Mesothelial cell of epicardium (in vitro differentiated cells): Measurements from ENCODE around the gene GRIA1. TPM values are rescaled to one million over a fixed set of nuclear protein-coding genes. Genes with fewer than 3 reads are reported as not detected.

Experiments
- DNase-seq, 2 experiments: peaks; one replicate each; pipeline ENCODE4 v3.0.0; 2021; ENCODE audit warnings: low spot score in 2 of 2; ENCODE audit not compliant: unreplicated experiment in 2 of 2
- H3K27ac Mint-ChIP-seq: 2 replicates; pipeline ENCODE4 v1.8.0; 2021; ENCODE audit warnings: mixed read lengths
- H3K27me3 Mint-ChIP-seq: 2 replicates; pipeline ENCODE4 v1.8.0; 2021; ENCODE audit warnings: low read depth, mixed read lengths
- H3K36me3 Mint-ChIP-seq: 2 replicates; pipeline ENCODE4 v1.8.0; 2021; ENCODE audit warnings: mixed read lengths
- H3K4me1 Mint-ChIP-seq: 2 replicates; pipeline ENCODE4 v1.8.0; 2021; ENCODE audit warnings: mixed read lengths
- H3K4me3 Mint-ChIP-seq: 2 replicates; pipeline ENCODE4 v1.8.0; 2021; ENCODE audit warnings: mild to moderate bottlenecking, moderate library complexity, mixed read lengths
- H3K9me3 Mint-ChIP-seq: 2 replicates; pipeline ENCODE4 v1.8.0; 2021; ENCODE audit warnings: mixed read lengths
- total RNA-seq: library from RNA; stranded (reverse); gene quantifications from 3 replicates; pipeline ENCODE4 v1.2.1, GENCODE V29; 2021
- TF ChIP-seq, protein P1 (sequence below): fragments of 200-600 bp; sonication (generic); IDR thresholded peaks from one replicate; pipeline ENCODE4 v1.5.0; 2021; ENCODE audit warnings: antibody characterized with exemption; ENCODE audit not compliant: unreplicated experiment

The GRIA1 gene
- total RNA-seq, 1 donor from 2014 or later: 1.3 TPM

DNA sequence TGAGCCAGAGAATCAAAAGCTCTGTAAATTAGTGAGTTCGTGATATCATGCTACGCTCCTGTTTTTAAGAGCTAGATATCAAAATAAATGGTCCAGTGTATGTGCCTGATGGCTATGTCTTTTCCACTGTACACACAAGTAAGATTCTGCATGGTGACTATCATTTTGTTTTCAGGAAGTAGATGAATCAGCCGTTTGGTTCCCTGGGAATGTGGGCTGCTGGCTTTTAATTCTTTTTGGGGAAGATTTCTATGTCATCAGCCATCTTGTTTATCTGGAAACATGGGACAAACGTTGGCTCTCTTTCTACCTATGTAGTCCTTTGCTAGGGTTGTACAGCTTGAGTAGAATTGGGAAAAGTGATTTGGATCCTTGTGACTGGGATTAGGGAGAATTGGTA, 126.7 kb downstream of the GRIA1 start:
- TF ChIP-seq, protein P1, sequence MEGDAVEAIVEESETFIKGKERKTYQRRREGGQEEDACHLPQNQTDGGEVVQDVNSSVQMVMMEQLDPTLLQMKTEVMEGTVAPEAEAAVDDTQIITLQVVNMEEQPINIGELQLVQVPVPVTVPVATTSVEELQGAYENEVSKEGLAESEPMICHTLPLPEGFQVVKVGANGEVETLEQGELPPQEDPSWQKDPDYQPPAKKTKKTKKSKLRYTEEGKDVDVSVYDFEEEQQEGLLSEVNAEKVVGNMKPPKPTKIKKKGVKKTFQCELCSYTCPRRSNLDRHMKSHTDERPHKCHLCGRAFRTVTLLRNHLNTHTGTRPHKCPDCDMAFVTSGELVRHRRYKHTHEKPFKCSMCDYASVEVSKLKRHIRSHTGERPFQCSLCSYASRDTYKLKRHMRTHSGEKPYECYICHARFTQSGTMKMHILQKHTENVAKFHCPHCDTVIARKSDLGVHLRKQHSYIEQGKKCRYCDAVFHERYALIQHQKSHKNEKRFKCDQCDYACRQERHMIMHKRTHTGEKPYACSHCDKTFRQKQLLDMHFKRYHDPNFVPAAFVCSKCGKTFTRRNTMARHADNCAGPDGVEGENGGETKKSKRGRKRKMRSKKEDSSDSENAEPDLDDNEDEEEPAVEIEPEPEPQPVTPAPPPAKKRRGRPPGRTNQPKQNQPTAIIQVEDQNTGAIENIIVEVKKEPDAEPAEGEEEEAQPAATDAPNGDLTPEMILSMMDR: no peak
- Mint-ChIP-seq H3K27ac (no peak overlapping the region), H3K4me1 (peaks cover 16% of the 10 kb centered on the region), H3K36me3 (no peaks in the 10 kb centered on the region), H3K9me3 (peaks cover 3% of the 10 kb centered on the region), H3K27me3 (no peaks in the 10 kb centered on the region), H3K4me3 (no peak overlapping the region)
- no peak for DNase-seq

DNA sequence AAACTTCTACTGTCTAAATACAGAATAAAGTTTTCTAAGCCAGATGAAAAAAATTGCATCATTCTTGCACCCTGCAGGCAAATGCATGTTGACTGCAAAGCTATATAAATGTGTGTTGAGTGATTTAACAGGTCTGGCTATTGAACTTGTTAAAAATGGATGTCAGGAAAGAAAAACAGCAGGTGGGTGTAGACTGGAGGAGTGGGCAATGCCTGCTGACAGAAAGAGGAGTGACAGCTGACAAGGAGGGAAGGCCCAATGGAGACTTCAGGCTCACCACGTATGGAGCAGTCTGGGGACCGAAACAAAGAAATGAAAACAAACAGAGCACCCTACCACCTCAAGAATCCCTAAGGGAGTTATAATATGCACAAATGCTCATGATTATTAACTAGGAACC, 127.8 kb downstream of the GRIA1 start:
- no peak overlapping the region for H3K27ac Mint-ChIP-seq
- no peaks in the 10 kb centered on the region for H3K36me3 Mint-ChIP-seq
- no peak for DNase-seq
- H3K27me3 Mint-ChIP-seq: no peaks in the 10 kb centered on the region
- H3K4me1 Mint-ChIP-seq: peaks cover 9% of the 10 kb centered on the region
- peaks cover 3% of the 10 kb centered on the region for H3K9me3 Mint-ChIP-seq
- no peak overlapping the region for H3K4me3 Mint-ChIP-seq
- TF ChIP-seq, protein P1: no peak

DNA sequence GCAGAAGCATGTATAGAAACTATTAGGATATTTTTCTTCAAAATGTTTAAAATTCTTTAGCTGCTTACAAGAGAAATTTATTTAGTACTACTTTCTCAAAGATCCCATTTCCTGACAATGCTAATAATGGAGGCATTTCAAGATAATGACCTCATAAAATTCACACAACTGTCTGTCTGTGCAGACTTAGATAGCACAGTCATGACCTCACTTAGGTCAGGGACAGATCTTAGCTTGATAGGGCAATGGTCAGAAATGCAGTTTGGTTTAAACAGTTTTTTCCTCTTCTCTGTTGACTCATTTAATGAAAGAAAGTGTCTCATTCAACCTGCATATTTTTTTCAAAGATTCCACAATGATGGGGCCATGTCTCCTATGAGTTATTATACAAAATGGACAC, 128.4 kb downstream of the GRIA1 start:
- peaks cover 14% of the 10 kb centered on the region for H3K4me1 Mint-ChIP-seq
- no peak overlapping the region for H3K27ac Mint-ChIP-seq
- DNase-seq: no peak
- TF ChIP-seq, protein P1: no peak
- no peaks in the 10 kb centered on the region for H3K27me3 Mint-ChIP-seq
- peaks cover 3% of the 10 kb centered on the region for H3K9me3 Mint-ChIP-seq
- H3K4me3 Mint-ChIP-seq: no peak overlapping the region
- H3K36me3 Mint-ChIP-seq: no peaks in the 10 kb centered on the region

DNA sequence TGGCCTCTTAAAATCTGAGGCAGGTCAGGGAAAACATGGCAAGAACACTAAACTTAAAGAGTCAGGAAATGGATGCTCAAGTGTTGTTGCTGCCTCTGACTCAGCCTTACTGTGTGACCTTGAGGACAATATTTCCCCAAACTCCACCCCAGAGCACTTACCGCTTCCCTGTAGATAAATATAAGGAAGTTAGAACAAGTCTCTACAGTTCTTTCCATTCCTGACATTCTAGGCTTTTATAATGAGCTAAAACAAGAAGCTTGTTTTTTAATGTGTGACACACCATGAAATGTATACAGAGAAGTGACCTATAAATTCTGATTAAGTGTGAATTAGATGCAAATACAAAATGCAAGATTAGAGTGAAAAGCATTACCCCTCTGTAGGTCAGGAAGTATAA, 129.3 kb downstream of the GRIA1 start:
- Mint-ChIP-seq H3K4me1 (peaks cover 20% of the 10 kb centered on the region), H3K9me3 (peaks cover 3% of the 10 kb centered on the region), H3K4me3 (no peak overlapping the region), H3K36me3 (no peaks in the 10 kb centered on the region), H3K27ac (no peak overlapping the region), H3K27me3 (no peaks in the 10 kb centered on the region)
- no peak for DNase-seq
- TF ChIP-seq, protein P1: no peak

DNA sequence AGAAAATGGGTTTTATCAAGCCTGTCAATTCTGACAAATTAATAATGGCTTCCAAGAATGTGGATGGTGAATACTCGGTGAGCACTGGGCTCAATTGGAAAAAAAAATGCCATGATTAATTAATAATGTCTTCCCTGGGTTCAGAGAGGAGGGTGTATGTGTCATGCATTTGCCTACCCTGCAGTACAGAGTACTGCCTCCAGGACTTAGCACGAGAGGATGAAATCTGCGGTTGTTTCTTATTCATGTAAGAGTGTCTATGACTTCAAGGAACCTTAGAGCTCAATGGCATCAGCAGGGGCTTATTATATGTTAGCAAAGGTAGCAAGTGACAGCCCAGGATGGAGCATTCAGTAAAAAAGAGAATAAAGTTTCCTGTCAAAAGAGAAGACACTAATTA, 132.7 kb downstream of the GRIA1 start:
- Mint-ChIP-seq H3K4me1 (peaks cover 20% of the 10 kb centered on the region), H3K9me3 (peaks cover 3% of the 10 kb centered on the region), H3K27me3 (no peaks in the 10 kb centered on the region), H3K36me3 (no peaks in the 10 kb centered on the region), H3K27ac (no peak overlapping the region), H3K4me3 (no peak overlapping the region)
- TF ChIP-seq, protein P1: no peak
- no peak for DNase-seq
